HEK293 (cell line): Measurements from ENCODE around the gene DDX43.
"Not testable (repeated sequence)": the region's sequence is repeated elsewhere in the genome, so short reads cannot be mapped to it uniquely, and the experiment has no call there.

Experiments used
- CTCF ChIA-PET: fragments of 350-600 bp; formaldehyde crosslinking; extraction: SDS; loops from one replicate; lab custom pipeline; 2021; ENCODE audit warnings: antibody characterized with exemption; lab: Yijun Ruan, JAX
- POLR2A ChIA-PET: fragments of 300-600 bp; formaldehyde crosslinking; extraction: SDS; loops from one replicate; lab custom pipeline; 2020; ENCODE audit warnings: antibody characterized with exemption, inconsistent platforms; lab: Yijun Ruan, JAX
- H3K27ac ChIP-seq: fragments of 200-500 bp; sonication (Bioruptor generic); 2 replicates; pipeline ENCODE4 v1.5.1; 2014; ENCODE audit warnings: low read depth, low read length, control low read depth, inconsistent platforms; ENCODE audit errors: extremely low read depth
- H3K36me3 ChIP-seq, 2 experiments: fragments of 200-500 bp in 1 of 2; sonication (Bioruptor generic) in 1 of 2; 1 replicate in 1 of 2; 2 replicates in 1 of 2; pipeline ENCODE4 v1.5.1; 2014 to 2017; ENCODE audit warnings: inconsistent platforms in 2 of 2, low read length in 2 of 2; ENCODE audit not compliant: control insufficient read depth in 2 of 2, insufficient read depth in 1 of 2
- H3K4me1 ChIP-seq: fragments of 200-500 bp; sonication (Bioruptor generic); 2 replicates; pipeline ENCODE4 v1.5.1; 2014; ENCODE audit warnings: mild to moderate bottlenecking, low read length, inconsistent platforms; ENCODE audit not compliant: control insufficient read depth, insufficient read depth
- H3K4me3 ChIP-seq: 2 replicates; pipeline ENCODE4 v1.5.1; 2011; ENCODE audit warnings: low read depth, mild to moderate bottlenecking, control low read depth, low read length, moderate library complexity
- H3K9me3 ChIP-seq: fragments of 200-500 bp; sonication (Bioruptor generic); 2 replicates; pipeline ENCODE4 v1.5.1; 2014; ENCODE audit warnings: low read depth, low read length, inconsistent platforms; ENCODE audit not compliant: control insufficient read depth, insufficient read depth
- KLF10 ChIP-seq: fragments of 450-650 bp; IDR thresholded peaks from 2 replicates; pipeline ENCODE4 v1.5.1; 2018; ENCODE audit warnings: missing biosample characterization, mild to moderate bottlenecking, missing genetic modification characterization
- ZFP3 ChIP-seq: fragments of 450-650 bp; formaldehyde crosslinking; IDR thresholded peaks from 2 replicates; pipeline ENCODE4 v1.5.1; 2016; ENCODE audit warnings: low read depth, missing biosample characterization, missing genetic modification characterization
- ZNF112 ChIP-seq: fragments of 450-650 bp; formaldehyde crosslinking; IDR thresholded peaks from 2 replicates; pipeline ENCODE4 v1.5.0; 2017; ENCODE audit warnings: missing biosample characterization, missing genetic modification characterization
- ZNF155 ChIP-seq: fragments of 450-650 bp; formaldehyde crosslinking; IDR thresholded peaks from 2 replicates; pipeline ENCODE4 v1.5.1; 2016; ENCODE audit warnings: missing biosample characterization, missing genetic modification characterization
- ZNF423 ChIP-seq: fragments of 450-650 bp; formaldehyde crosslinking; IDR thresholded peaks from 2 replicates; pipeline ENCODE4 v1.5.1; 2016; ENCODE audit warnings: missing biosample characterization, missing genetic modification characterization
- ZNF530 ChIP-seq: fragments of 450-650 bp; formaldehyde crosslinking; IDR thresholded peaks from 2 replicates; pipeline ENCODE4 v1.5.1; 2016; ENCODE audit warnings: low read depth, missing biosample characterization, missing genetic modification characterization
- ZNF561 ChIP-seq: fragments of 450-650 bp; IDR thresholded peaks from 2 replicates; pipeline ENCODE4 v1.5.1; 2018; ENCODE audit warnings: missing biosample characterization, missing genetic modification characterization, borderline replicate concordance
- ZNF585B ChIP-seq: fragments of 450-650 bp; formaldehyde crosslinking; IDR thresholded peaks from 2 replicates; pipeline ENCODE4 v1.5.1; 2016; ENCODE audit warnings: missing biosample characterization, missing genetic modification characterization
- ZNF626 ChIP-seq: fragments of 450-650 bp; sonication (Bioruptor Pico); formaldehyde crosslinking; IDR thresholded peaks from 2 replicates; pipeline ENCODE4 v1.5.1; 2018; ENCODE audit warnings: missing biosample characterization, missing genetic modification characterization, inconsistent platforms
- ZNF660 ChIP-seq: fragments of 450-650 bp; IDR thresholded peaks from 2 replicates; pipeline ENCODE4 v1.5.1; 2018; ENCODE audit warnings: missing biosample characterization, mild to moderate bottlenecking, missing genetic modification characterization
- ZNF791 ChIP-seq: fragments of 450-650 bp; formaldehyde crosslinking; IDR thresholded peaks from 2 replicates; pipeline ENCODE4 v1.5.1; 2016; ENCODE audit warnings: missing biosample characterization, missing genetic modification characterization
- TF ChIP-seq, protein P1 (sequence below): fragments of 450-650 bp; formaldehyde crosslinking; IDR thresholded peaks from 2 replicates; pipeline ENCODE4 v1.5.1; 2016; ENCODE audit warnings: missing biosample characterization, missing genetic modification characterization
- TF ChIP-seq, protein P2 (sequence below): fragments of 450-650 bp; IDR thresholded peaks from 2 replicates; pipeline ENCODE4 v1.5.1; 2018; ENCODE audit warnings: missing biosample characterization, mild to moderate bottlenecking, missing genetic modification characterization
- TF ChIP-seq, protein P3 (sequence below): fragments of 450-650 bp; formaldehyde crosslinking; IDR thresholded peaks from 2 replicates; pipeline ENCODE4 v1.5.1; 2016; ENCODE audit warnings: missing biosample characterization, missing genetic modification characterization, borderline replicate concordance
- TF ChIP-seq, protein P4 (sequence below): fragments of 450-650 bp; formaldehyde crosslinking; IDR thresholded peaks from 2 replicates; pipeline ENCODE4 v1.5.1; 2016; ENCODE audit warnings: missing biosample characterization, missing genetic modification characterization

DDX43 gene

DNA sequence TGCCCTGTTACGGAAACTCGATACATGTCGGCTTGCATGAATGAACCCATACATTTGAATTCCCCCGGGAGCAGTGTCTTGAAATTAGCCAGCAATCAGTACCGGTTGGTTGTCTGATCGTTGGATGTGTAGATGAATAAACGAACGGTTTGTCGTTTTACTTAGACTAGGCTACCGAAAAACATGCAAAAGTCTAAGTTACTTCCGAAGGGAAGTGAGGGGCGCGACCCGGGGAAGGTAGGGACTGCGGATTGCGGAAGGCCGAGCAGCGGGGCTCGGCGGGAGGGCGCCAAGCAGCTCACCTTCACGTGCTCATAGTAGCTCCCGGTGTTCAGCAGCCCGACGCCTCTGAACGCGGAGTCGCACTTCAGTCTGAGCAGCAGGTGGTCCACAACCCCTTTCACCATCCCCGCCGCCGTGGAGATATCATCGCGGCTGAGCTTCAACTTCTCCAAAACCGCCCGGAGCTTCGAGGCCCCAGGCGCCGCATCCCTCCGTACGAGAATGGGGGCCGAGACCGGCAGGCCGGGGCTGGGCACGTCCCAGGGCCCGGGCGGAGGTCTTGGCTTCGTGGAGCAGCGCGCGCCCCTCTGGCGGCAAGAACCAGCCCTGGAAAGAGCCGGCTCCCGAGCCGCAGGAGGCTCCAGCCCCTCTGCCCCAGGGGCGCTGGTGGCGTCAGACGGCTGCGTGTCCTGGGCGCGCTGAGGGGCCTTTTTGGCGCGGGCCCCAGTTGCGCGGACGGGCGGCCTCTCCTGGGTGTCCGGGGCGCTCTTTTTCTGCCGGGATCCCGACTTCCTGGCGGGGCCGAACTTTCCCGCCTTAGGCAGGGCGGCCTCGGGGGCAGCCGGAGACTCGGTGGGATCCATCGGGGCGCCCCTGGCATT is 56.8 kb downstream of the DDX43 start:
- H3K4me1 ChIP-seq, result no peaks in the 10 kb centered on the region
- no peak overlapping the region for H3K27ac ChIP-seq
- CTCF ChIA-PET, result no interaction called here
- H3K9me3 ChIP-seq, result no peaks in the 10 kb centered on the region
- no peak overlapping the region for H3K4me3 ChIP-seq
- POLR2A ChIA-PET, result no interaction called here
- H3K36me3 ChIP-seq, result no peaks in the 10 kb centered on the region
- TF ChIP-seq ZFP3 (tag by site-specific recombination) (no peak), ZNF626 (tag by site-specific recombination) (no peak), ZNF155 (no peak), ZNF530 (no peak), ZNF561 (no peak)

DNA sequence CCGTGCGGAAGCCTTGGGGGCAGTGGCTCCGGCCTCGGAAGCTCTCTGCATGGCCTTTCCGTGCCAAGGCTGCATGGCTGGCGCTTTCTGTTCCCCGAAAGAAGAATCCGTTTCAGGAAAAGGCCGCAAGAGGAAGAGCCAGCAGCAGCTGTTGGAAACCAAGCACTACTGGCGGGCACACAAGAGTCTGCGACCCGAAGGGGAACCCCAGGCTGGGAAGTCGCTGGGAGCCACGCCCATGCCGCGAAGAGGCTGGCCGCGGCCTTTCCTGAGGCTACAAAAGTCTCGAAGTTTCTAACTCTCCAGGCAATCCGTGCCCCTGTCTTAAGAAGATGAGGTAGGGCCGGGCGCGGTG is 57.5 kb downstream of the DDX43 start, which contains the start of gene CGAS:
Gene CGAS, minus strand, starts transcription at position 191 of the 355 bp plus-strand sequence. Its CDS starts 116 bp downstream, at position 75.
- H3K4me1 ChIP-seq, result no peaks in the 10 kb centered on the region
- H3K27ac ChIP-seq, result no peak within 1 kb of the TSS
- no peaks in the 10 kb centered on the region for H3K36me3 ChIP-seq
- no peaks in the 10 kb centered on the region for H3K9me3 ChIP-seq
- POLR2A ChIA-PET, result no interaction called here
- H3K4me3 ChIP-seq, result no peak within 1 kb of the TSS
- TF ChIP-seq ZNF112 (tag by site-specific recombination), result no peak
- TF ChIP-seq ZNF585B (tag by site-specific recombination), result no peak
- CTCF ChIA-PET, result no interaction called here

DNA sequence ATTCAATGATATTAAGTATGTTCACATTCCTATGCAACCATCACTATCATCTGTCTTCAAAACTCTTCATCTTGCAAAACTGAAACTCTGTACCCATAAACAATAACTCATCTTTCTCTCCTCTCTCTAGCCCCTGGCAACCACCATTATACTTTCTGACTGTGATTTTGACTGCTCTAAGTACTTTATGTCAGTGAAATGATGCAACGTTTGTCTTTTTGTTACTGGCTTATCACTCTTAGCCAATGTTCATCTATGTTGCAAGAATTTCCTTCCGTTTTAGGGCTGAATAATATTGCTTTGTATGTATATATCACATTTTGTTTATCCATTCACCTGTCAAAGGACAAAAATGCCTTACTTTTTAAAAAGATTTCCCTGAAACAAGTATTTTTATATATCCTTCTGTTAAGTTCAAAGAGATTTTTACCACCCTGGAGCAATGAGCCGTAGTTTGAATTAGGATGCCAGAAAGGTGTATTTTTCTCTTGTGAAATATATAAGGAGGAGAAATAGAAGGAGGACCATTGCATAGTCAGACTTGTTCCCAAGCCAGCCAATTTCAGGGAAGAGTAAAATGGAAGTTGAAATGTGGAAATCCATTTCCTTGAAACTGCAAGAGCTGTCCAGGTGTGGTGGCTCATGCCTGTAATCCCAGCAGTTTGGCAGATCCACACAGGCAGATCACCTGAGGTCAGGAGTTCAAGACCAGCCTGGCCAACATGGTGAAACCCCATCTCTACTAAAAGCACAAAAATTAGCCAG is 61.4 kb downstream of the DDX43 start:
- no peaks in the 10 kb centered on the region for H3K36me3 ChIP-seq
- TF ChIP-seq ZNF423 (tag by site-specific recombination) (no peak), ZNF660 (tag by site-specific recombination) (no peak), KLF10 (tag by site-specific recombination) (no peak), ZFP3 (tag by site-specific recombination) (no peak), ZNF112 (tag by site-specific recombination) (no peak), ZNF791 (tag by site-specific recombination) (no peak)
- TF ChIP-seq, protein P1, sequence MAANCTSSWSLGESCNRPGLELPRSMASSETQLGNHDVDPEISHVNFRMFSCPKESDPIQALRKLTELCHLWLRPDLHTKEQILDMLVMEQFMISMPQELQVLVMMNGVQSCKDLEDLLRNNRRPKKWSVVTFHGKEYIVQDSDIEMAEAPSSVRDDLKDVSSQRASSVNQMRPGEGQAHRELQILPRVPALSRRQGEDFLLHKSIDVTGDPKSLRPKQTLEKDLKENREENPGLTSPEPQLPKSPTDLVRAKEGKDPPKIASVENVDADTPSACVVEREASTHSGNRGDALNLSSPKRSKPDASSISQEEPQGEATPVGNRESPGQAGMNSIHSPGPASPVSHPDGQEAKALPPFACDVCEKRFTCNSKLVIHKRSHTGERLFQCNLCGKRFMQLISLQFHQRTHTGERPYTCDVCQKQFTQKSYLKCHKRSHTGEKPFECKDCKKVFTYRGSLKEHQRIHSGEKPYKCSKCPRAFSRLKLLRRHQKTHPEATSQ, result no peak
- TF ChIP-seq, protein P2, sequence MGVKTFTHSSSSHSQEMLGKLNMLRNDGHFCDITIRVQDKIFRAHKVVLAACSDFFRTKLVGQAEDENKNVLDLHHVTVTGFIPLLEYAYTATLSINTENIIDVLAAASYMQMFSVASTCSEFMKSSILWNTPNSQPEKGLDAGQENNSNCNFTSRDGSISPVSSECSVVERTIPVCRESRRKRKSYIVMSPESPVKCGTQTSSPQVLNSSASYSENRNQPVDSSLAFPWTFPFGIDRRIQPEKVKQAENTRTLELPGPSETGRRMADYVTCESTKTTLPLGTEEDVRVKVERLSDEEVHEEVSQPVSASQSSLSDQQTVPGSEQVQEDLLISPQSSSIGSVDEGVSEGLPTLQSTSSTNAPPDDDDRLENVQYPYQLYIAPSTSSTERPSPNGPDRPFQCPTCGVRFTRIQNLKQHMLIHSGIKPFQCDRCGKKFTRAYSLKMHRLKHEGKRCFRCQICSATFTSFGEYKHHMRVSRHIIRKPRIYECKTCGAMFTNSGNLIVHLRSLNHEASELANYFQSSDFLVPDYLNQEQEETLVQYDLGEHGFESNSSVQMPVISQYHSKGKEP (tag by site-specific recombination), result no peak
- TF ChIP-seq, protein P3, sequence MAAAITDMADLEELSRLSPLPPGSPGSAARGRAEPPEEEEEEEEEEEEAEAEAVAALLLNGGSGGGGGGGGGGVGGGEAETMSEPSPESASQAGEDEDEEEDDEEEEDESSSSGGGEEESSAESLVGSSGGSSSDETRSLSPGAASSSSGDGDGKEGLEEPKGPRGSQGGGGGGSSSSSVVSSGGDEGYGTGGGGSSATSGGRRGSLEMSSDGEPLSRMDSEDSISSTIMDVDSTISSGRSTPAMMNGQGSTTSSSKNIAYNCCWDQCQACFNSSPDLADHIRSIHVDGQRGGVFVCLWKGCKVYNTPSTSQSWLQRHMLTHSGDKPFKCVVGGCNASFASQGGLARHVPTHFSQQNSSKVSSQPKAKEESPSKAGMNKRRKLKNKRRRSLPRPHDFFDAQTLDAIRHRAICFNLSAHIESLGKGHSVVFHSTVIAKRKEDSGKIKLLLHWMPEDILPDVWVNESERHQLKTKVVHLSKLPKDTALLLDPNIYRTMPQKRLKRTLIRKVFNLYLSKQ, result no peak
- TF ChIP-seq, protein P4, sequence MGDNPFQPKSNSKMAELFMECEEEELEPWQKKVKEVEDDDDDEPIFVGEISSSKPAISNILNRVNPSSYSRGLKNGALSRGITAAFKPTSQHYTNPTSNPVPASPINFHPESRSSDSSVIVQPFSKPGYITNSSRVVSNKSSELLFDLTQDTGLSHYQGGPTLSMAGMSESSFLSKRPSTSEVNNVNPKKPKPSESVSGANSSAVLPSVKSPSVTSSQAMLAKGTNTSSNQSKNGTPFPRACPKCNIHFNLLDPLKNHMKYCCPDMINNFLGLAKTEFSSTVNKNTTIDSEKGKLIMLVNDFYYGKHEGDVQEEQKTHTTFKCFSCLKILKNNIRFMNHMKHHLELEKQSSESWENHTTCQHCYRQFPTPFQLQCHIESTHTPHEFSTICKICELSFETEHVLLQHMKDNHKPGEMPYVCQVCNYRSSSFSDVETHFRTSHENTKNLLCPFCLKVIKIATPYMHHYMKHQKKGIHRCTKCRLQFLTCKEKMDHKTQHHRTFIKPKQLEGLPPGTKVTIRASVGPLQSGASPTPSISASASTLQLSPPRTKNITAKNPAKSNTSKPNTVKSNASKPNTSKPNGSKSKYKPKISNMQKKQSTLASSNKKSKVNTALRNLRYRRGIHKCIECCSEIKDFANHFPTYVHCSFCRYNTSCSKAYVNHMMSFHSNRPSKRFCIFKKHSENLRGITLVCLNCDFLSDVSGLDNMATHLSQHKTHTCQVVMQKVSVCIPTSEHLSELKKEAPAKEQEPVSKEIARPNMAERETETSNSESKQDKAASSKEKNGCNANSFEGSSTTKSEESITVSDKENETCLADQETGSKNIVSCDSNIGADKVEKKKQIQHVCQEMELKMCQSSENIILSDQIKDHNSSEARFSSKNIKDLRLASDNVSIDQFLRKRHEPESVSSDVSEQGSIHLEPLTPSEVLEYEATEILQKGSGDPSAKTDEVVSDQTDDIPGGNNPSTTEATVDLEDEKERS (tag by site-specific recombination), result no peak
- CTCF ChIA-PET, result interaction anchor here (0.6 to 0.7 kb wide), 3 partner anchors 47 to 93 kb away, joined by 3 to 6 read pairs (median 4); no protein-coding TSS in a partner anchor
- no peak overlapping the region for H3K4me3 ChIP-seq
- H3K4me1 ChIP-seq, result no peaks in the 10 kb centered on the region
- POLR2A ChIA-PET, result no interaction called here
- no peak overlapping the region for H3K27ac ChIP-seq
- H3K9me3 ChIP-seq, result no peaks in the 10 kb centered on the region

DNA sequence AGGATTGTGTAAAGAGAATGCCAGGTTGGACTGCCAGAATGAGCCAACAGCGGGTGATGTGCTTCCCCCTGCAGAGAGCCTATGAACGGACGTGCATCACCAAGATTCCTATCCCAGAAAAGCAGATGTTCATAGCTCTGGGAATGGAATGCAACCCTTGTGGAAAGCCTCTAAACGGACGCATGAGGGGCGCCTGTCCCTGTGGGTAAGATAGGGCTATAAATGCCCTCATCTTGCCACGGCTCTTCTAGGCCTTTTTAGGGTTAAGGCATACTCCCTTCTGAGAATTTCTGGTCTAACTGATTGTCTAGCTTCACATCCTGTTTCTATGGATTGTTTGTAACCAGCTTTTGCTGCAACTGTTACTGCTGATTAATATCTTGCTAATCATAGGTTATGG is 64.8 kb downstream of the DDX43 start:
- H3K4me1 ChIP-seq, CTCF ChIA-PET, H3K27ac ChIP-seq, POLR2A ChIA-PET, H3K4me3 ChIP-seq, H3K9me3 ChIP-seq, H3K36me3 ChIP-seq: not testable (repeated sequence)
